Mesenchymal stem cell (in vitro differentiated cells and primary cell): ENCODE measurements around the gene BRAT1. TPM values are rescaled to one million over a fixed set of nuclear protein-coding genes. Genes with fewer than 3 reads are reported as not detected.

Experiments
- small RNA-seq: library from polyadenylated mRNA; stranded (forward); fragments of <200 nt; extraction: miRNeasy Mini kit (QIAGEN cat#:217004); gene quantifications from one replicate; pipeline ENCODE3, GENCODE V24; 2013; ENCODE audit warnings: low read depth

Gene BRAT1

Small RNA genes lying within 50 kb of the gene (small RNA-seq; reads per million reads assigned to genes)
- gene MIR4648 = not detected
